ENCODE data around the gene PDE5A. TPM values are rescaled to one million over a fixed set of nuclear protein-coding genes. Genes with fewer than 3 reads are reported as not detected.
"Not testable (repeated sequence)": the region's sequence is repeated elsewhere in the genome, so short reads cannot be mapped to it uniquely, and the experiment has no call there.

PDE5A gene
- polyA plus RNA-seq, 3 donors from 2014 or later: 1.1 to 2.2 (median 1.3) TPM

GRCh38 chr4:119657111-119657611, 28.6 kb upstream of the PDE5A start:
- no peaks in the 10 kb centered on the region for H3K4me1 Mint-ChIP-seq
- no peak overlapping the region for H3K4me3 Mint-ChIP-seq
- H3K36me3 Mint-ChIP-seq: no peaks in the 10 kb centered on the region
- no peak for DNase-seq
- peaks cover 0 to 6% (median 0%) of the 10 kb centered on the region in 3 donors for H3K27me3 Mint-ChIP-seq (ENCODE audit: low read depth in 3 of 3)
- H3K9me3 Mint-ChIP-seq: no peaks in the 10 kb centered on the region
- no peak overlapping the region for H3K27ac Mint-ChIP-seq

DNA sequence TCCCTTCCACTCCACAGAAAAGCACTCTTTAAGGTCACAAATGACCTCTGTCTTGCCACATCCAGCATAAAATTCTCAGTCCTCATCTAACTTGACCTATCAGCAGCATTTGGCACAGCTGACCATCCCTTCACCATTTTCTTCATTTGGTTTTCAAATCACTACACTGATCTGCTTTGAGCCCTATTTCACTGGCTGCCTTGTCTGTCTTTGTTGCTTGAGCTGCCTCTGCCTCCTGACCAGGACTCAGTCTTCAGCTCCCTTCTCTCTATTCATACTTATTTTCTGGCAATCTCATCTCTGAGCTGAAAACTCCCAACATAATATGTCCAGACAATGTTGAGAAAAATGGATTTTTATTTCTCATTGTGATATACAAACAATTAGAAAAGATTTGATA, 27.7 kb upstream of the PDE5A start:
- DNase-seq: no peak
- Mint-ChIP-seq H3K9me3 (no peaks in the 10 kb centered on the region), H3K4me3 (no peak overlapping the region), H3K36me3 (no peaks in the 10 kb centered on the region), H3K4me1 (no peaks in the 10 kb centered on the region), H3K27me3 (ENCODE audit: low read depth in 3 of 3) (peaks cover 0 to 5% (median 0%) of the 10 kb centered on the region in 3 donors), H3K27ac (no peak overlapping the region)

- Mint-ChIP-seq H3K36me3 (no peaks in the 10 kb centered on the region), H3K27me3 (ENCODE audit: low read depth in 3 of 3) (no peaks in the 10 kb centered on the region), H3K4me3 (no peak overlapping the region), H3K9me3 (no peaks in the 10 kb centered on the region), H3K4me1 (no peaks in the 10 kb centered on the region), H3K27ac (no peak overlapping the region)
- DNase-seq: no peak
These were observed 26.7 kb upstream of the PDE5A start for GRCh38 chr4:119655111-119655837.

DNA sequence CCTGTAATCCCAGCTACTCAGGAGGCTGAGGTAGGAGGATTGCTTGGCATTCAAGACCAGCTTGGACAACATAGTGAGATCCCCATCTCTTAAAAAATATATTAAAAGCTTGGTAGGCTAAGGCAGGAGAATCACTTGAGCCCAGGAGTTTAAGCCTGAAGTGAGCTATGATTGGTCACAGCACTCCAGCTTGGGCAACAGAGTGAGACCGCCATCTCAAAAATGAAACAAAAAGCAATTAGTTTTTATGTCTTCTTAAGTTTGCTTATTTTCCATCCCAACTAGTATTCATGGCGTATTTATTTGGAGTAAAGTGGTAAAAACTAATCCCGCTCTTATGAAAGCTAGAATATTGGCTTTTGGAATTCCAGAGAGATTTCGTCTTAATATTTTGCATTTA, 25.4 kb upstream of the PDE5A start:
- Mint-ChIP-seq H3K9me3 (no peaks in the 10 kb centered on the region), H3K27ac (no peak overlapping the region), H3K4me1 (no peaks in the 10 kb centered on the region), H3K4me3 (no peak overlapping the region), H3K36me3 (no peaks in the 10 kb centered on the region), H3K27me3 (ENCODE audit: low read depth in 3 of 3) (no peaks in the 10 kb centered on the region)
- no peak for DNase-seq

GRCh38 chr4:119652998-119653397, 24.4 kb upstream of the PDE5A start:
- H3K27ac Mint-ChIP-seq: no peak overlapping the region
- no peaks in the 10 kb centered on the region for H3K36me3 Mint-ChIP-seq
- no peaks in the 10 kb centered on the region for H3K9me3 Mint-ChIP-seq
- no peak for DNase-seq
- peaks cover 0 to 2% (median 0%) of the 10 kb centered on the region in 3 donors for H3K27me3 Mint-ChIP-seq (ENCODE audit: low read depth in 3 of 3)
- no peaks in the 10 kb centered on the region for H3K4me1 Mint-ChIP-seq
- H3K4me3 Mint-ChIP-seq: no peak overlapping the region

DNA sequence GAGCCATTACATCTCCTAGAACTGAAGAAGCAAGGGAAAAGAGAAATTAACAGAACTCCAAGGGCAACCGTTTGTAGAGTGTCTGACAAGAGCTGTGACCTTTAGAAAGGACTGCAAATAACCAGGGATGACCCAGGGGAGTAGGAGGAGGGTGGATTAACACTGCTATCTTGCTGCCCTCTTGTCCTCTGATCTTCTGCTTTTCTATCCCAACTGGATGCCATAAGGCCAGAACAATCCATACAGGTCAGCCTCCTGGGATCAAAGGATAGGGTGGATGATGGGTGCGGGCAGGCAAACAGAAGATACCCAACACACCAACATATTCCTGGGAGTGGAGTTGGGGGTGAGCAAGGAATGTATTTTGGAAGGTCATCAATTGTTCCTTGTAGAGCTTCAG, 19.8 kb upstream of the PDE5A start:
- no peak for DNase-seq
- Mint-ChIP-seq H3K27ac (no peak overlapping the region), H3K4me3 (no peak overlapping the region), H3K9me3 (peaks cover 0 to 3% (median 0%) of the 10 kb centered on the region in 6 donors), H3K27me3 (ENCODE audit: low read depth in 3 of 3) (peaks cover 0 to 2% (median 0%) of the 10 kb centered on the region in 3 donors), H3K36me3 (no peaks in the 10 kb centered on the region), H3K4me1 (no peaks in the 10 kb centered on the region)

GRCh38 chr4:119647558-119647957, 19.0 kb upstream of the PDE5A start:
- H3K27ac Mint-ChIP-seq: no peak overlapping the region
- H3K4me1 Mint-ChIP-seq: no peaks in the 10 kb centered on the region
- peaks cover 0 to 3% (median 0%) of the 10 kb centered on the region in 6 donors for H3K9me3 Mint-ChIP-seq
- no peak for DNase-seq
- H3K27me3 Mint-ChIP-seq (ENCODE audit: low read depth in 3 of 3): peaks cover 0 to 2% (median 0%) of the 10 kb centered on the region in 3 donors
- H3K4me3 Mint-ChIP-seq: no peak overlapping the region
- no peaks in the 10 kb centered on the region for H3K36me3 Mint-ChIP-seq

DNA sequence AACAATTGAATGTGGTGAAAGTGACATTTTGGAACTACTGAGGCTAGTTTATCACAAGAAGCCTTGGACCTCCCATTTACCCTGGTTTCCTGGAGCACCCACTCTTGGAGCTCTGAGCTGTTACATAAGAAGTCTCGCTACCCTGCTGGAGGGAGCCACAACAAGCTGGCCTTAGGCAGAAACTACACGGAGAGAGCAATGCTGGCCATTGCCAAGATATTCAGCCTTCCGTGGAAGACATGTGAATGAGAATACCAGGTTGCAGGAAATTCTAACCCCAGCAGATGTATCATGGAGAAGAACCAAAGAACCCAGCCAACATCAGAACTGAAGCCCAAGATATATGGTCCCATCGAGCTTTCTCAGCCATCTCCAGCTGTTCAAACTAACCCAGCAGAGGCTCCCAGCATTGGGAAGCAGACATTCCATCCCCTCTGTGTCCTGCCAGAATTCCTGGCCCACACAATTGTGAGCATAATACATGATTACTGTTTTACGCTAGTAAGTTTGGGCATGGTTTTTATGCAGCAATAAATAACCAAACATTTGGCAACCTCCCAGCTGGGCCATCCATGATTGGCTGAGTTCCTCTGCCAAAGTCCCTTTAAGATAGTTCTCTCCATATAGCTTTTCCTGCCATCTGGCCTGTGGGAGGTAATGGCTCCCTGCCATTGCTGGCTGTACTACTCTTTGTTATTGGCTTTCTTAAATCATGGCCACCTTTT, 17.9 kb upstream of the PDE5A start:
- Mint-ChIP-seq H3K4me1 (no peaks in the 10 kb centered on the region), H3K27me3 (ENCODE audit: low read depth in 3 of 3) (peaks cover 0 to 2% (median 0%) of the 10 kb centered on the region in 3 donors), H3K27ac (no peak overlapping the region), H3K4me3 (no peak overlapping the region), H3K9me3 (peaks cover 0 to 3% (median 0%) of the 10 kb centered on the region in 6 donors), H3K36me3 (no peaks in the 10 kb centered on the region)
- no peak for DNase-seq

DNA sequence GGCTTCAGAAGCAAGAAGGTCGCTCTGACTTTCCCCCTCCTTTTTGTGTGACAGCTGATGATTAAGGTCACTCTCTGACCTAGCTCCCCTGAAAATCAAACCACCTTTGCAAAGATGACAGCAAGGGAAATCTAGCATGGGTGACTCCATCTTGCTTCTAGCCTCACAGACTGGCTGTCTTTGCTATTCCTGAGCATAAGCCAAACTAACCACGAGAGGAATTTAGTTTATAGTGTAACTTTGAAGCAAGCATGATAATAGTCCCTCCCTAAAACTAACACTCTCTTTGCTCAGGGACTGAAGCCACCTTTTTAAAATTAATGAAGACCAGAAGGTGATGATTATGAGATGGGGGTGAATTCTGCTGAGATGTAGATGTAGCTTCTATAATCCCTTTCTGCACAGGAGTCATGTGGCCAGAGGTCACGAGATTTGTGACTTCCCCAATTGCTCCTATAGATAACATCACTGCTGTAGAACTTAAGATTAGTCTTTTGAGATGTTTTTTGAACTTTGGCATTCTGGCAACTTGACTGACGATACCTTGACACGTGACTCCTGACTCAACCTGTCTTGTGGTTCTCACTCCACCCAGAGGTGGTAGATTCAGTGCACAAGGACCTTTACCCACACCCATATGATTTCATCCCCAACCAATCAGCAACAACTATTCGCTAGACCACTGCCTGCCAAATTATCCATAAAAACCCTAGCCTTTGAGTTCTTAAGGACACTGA, 14.9 kb upstream of the PDE5A start:
- H3K4me3 Mint-ChIP-seq: no peak overlapping the region
- H3K4me1 Mint-ChIP-seq: no peaks in the 10 kb centered on the region
- H3K36me3 Mint-ChIP-seq: no peaks in the 10 kb centered on the region
- no peak overlapping the region for H3K27ac Mint-ChIP-seq
- peaks cover 0 to 2% (median 2%) of the 10 kb centered on the region in 3 donors for H3K27me3 Mint-ChIP-seq (ENCODE audit: low read depth in 3 of 3)
- H3K9me3 Mint-ChIP-seq: peaks cover 0 to 3% (median 0%) of the 10 kb centered on the region in 6 donors
- no peak for DNase-seq

DNA sequence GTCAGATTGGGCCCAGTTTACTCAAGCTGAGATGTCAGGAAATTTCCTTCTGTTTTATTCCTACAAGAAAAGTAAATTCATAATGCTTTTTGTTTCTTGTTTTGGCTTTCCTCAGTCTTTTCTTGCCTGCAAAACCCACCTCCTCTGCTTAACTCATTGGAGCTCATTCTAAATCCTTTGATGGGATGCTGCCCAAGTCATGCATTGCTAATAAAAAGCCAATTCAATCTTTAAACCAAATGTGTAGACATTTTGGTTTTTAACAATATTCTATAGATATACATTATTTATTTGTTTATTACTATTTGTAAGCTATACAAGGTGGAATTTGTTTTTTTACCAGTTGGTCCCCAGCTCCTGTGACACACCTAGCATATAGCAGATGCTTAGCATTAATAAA, 13.2 kb upstream of the PDE5A start:
- Mint-ChIP-seq H3K4me1 (no peaks in the 10 kb centered on the region), H3K27me3 (ENCODE audit: low read depth in 3 of 3) (peaks cover 0 to 2% (median 0%) of the 10 kb centered on the region in 3 donors), H3K4me3 (no peak overlapping the region), H3K27ac (no peak overlapping the region), H3K36me3 (no peaks in the 10 kb centered on the region), H3K9me3 (peaks cover 0 to 3% (median 0%) of the 10 kb centered on the region in 6 donors)
- DNase-seq: no peak

GRCh38 chr4:119638359-119638758, 9.8 kb upstream of the PDE5A start:
- no peak overlapping the region for H3K27ac Mint-ChIP-seq
- peaks cover 3 to 8% (median 4%) of the 10 kb centered on the region in 3 donors for H3K27me3 Mint-ChIP-seq (ENCODE audit: low read depth in 3 of 3)
- no peaks in the 10 kb centered on the region for H3K36me3 Mint-ChIP-seq

DNA sequence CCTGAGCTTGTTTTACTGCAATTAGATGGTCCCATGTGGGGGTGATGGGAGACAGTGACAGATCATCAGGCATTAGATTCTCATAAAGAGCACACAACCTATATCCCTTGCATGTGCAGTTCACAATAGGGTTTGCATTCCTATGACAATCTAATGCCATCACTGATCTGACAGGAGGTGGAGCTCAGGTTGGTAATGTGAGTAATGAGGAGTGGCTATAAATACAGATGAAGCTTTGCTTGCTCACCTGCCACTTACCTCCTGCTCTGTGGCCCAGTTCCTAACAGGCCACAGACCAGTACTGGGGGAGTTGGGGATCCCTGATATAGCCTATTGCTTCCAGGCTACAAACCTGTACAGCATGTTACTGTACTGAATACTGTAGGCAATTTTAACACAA, 8.2 kb upstream of the PDE5A start:
- not testable (repeated sequence) for DNase-seq, H3K27ac Mint-ChIP-seq, H3K4me3 Mint-ChIP-seq, H3K4me1 Mint-ChIP-seq, H3K36me3 Mint-ChIP-seq, H3K9me3 Mint-ChIP-seq
- H3K27me3 Mint-ChIP-seq (ENCODE audit: low read depth in 3 of 3): peaks cover 3 to 13% (median 10%) of the 10 kb centered on the region in 3 donors

More at GRCh38 chr4:119638359-119638758, 9.8 kb upstream of the PDE5A start:
- no peaks in the 10 kb centered on the region for H3K4me1 Mint-ChIP-seq
- no peak overlapping the region for H3K4me3 Mint-ChIP-seq
- H3K9me3 Mint-ChIP-seq: peaks cover 0 to 2% (median 0%) of the 10 kb centered on the region in 6 donors
- no peak for DNase-seq

DNA sequence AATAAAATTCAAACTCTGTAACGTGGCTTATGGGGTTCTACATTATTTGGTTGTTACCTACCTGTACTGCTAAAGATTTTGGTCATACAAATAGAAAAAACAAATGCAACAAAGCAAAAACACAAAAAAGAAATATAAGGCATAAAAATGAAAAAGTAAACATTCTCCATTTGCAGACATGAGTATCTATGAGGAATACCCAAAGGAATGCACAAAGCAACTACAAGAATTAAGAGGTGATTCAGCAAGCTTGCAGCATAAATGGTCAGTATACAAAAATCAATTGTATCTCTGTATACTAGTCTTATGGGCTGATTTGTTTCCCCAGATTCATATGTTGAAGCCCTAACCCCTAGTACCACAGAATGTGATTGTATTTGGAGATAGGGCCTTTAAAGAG, 3.6 kb upstream of the PDE5A start:
- no peak overlapping the region for H3K27ac Mint-ChIP-seq
- no peak for DNase-seq
- peaks cover 13 to 17% of the 10 kb centered on the region in 2 donors for H3K4me1 Mint-ChIP-seq
- no peak overlapping the region for H3K4me3 Mint-ChIP-seq
- peaks cover 0 to 2% (median 0%) of the 10 kb centered on the region in 6 donors for H3K9me3 Mint-ChIP-seq
- H3K27me3 Mint-ChIP-seq (ENCODE audit: low read depth in 3 of 3): peaks cover 6 to 22% (median 16%) of the 10 kb centered on the region in 3 donors
- H3K36me3 Mint-ChIP-seq: no peaks in the 10 kb centered on the region

- DNase-seq: no peak
- H3K4me1 Mint-ChIP-seq: peaks cover 20 to 26% of the 10 kb centered on the region in 2 donors
- peaks cover 5 to 25% (median 16%) of the 10 kb centered on the region in 3 donors for H3K27me3 Mint-ChIP-seq (ENCODE audit: low read depth in 3 of 3)
- peak overlapping the region in 1 of 6 donors; percentile 61 for H3K27ac Mint-ChIP-seq
- no peaks in the 10 kb centered on the region for H3K36me3 Mint-ChIP-seq
- peaks cover 0 to 1% (median 0%) of the 10 kb centered on the region in 6 donors for H3K9me3 Mint-ChIP-seq
- peak overlapping the region; percentile 78 to 92 (median 86) for H3K4me3 Mint-ChIP-seq
These were observed 503 bp upstream of the PDE5A start for GRCh38 chr4:119629142-119629471.

All from immature natural killer cell (primary cell).